T-helper 2 cell treated with Interferon-gamma antibody and Interleukin-4, amounts not matched to agents 100 ng/mL and 5 ng/mL, for 36 hours (primary cell): ENCODE results near the gene MGAT4B. TPM values are rescaled to one million over a fixed set of nuclear protein-coding genes. Genes with fewer than 3 reads are reported as not detected.
"Not testable (repeated sequence)": the region's sequence is repeated elsewhere in the genome, so short reads cannot be mapped to it uniquely, and the experiment has no call there.

Source experiments
- intact Hi-C: fragments of 100-400 bp; cut with micrococcal nuclease; formaldehyde crosslinking; loops from one replicate; pipeline ENCODE4 v1.15.1; 2023
- total RNA-seq: library from RNA; stranded (reverse); gene quantifications from 2 replicates; pipeline ENCODE4 v1.2.3, GENCODE V29; 2022

The MGAT4B gene
- 82.5 and 86.8 TPM in 2 replicates for total RNA-seq

DNA sequence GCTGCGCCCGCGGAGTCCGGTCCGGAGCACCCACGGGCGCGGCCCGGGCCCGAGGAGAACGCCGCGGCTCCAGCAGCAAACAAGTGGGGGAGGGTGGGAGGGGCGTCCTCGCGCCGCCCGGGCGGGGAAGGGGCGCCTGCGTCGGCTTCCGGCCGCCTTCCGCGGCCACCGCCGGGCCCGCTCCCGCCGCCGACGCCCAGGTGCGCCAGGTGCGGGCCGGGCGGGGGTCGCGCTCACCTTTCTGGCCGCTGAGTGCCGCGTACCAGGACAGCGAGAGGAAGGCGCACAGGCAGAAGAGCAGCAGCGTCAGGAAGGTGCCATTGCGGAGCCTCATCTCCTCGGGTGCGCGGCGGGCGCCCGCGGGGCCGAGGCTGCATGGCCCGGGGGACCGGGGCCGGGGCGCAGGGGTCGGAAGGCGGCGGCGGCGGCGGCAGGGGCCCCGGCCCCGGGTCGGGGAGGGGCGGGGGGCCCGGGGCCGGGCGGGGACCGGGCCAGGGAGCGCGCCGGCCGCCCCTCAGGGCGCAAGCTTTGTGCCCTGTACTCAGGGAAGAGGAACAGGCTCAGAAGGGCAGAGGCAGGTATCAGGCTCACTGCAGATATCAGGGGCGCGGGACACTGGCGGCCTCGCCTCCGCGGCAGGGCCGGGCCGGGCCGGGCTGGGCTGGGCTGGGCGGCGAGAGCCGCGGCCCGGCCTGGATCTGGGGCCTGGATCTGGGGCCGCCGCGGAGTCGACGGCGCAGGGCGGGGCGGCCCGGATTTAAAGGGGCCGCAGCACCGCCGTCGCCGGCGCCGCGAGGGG, at the start of gene MGAT4B:
TSS of gene MGAT4B (minus strand) at position 617 of the 799 bp plus-strand sequence. CDS start at position 334, 283 bp downstream.
- intact Hi-C loops, result loop anchor here (1.0 to 10.0 kb wide), 5 partner anchors 14 to 268 kb away; partner anchors contain the start of genes CANX, HNRNPH1, MAML1 and RNF130

DNA sequence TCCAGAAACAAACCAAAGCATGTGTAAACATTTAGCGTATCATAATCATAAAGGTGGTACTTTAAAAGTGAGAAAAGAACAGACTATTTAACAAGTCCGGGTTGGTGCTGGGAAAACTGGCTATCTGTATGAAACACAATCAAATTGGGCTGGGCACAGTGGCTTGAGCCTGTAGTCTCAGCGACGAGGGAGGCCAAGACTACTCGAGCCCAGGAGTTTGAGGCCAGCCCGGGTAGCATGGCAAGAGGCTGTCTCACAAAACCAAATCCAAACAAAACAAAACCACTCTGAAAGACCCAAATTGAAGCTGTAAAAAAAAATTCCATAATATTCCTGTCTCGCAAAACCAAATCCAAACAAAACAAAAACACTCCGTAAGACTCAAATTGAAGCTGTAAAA, 47.7 kb upstream of the MGAT4B start:
- intact Hi-C loops, result no loop called here

DNA sequence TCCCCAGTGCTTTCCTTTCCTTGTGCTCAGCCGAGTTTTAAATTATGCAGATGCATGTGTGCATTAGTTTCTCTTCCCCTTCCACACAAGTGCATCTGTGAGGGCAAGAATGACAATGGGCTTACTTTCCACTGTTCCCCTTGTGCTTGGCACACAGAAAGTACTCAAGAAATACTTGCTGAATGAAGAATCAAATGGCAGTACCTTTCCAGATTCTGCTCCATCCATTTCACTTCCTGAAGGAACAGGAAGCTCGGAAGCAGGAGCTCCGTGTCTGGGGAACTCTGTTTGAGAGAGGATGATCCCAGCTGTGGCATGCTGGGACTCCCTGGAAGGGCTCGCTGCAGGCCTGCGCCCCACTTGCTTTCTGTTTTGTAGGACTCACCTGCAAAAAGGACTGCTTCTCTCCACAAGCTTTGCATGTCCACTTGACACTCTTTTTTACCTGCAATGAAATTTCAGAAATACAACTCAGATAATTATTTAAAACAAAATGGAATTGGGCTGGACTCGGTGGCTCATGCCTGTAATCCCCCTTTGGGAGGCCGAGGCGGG, 46.4 kb upstream of the MGAT4B start:
- intact Hi-C loops, result no loop called here

DNA sequence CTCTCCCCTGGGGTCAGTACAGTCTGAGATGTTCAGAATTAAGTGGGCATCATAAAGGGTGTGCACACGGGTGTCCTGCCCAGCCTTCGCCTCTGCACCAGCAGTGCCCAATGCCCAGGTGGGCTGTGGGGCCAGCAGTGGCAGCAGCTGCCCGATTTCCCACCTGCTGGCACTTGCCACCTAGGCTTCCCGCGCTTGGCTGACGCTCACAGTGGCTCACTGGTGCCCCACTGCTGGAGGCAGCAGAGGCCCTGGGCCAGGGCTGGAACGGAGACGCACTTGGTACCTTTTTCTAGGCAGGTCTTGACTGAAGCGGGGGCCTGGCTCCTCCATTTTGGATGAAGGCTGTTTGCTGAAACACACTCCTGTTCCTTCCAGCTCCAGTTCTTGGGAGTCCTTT, 35.0 kb upstream of the MGAT4B start:
- intact Hi-C loops, result no loop called here

DNA sequence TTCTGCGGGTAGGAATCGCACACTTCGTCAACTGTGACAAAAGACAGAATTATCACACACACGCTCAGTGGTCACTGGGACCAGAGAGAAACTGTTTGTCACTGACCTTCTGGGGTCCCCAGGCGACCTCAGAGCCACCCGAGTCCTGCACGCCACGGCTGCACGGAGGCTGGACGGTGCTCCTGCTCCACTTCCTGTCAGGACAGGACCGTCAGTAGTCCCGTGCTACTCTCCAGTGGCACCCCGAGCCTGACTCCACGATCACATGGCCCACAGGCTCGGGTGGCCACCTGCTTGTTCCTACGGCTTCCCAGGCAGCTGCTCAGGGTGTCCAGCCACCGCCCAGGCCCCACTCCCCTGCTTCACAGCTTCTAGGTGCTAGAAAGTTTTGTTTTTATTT, 34.1 kb upstream of the MGAT4B start:
- intact Hi-C loops, result no loop called here

DNA sequence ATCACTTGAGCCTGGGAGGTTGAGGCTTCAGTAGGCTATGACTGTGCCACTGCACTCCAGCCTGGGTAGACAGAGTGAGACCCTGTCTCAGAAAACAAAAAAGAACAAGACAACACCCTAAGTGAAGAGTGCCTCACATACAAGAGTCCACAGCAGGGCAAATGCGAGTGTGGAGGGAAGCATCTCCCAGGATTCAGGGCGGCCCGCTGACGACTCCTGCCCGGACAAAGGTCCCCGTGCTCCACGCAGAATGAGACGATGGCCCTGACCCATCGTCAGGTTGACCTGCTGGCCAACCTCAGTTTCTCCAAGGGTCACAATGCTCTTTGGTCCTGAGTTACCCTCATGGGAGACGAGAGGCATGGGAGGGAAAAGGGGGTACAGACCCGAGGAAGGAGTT, 33.7 kb upstream of the MGAT4B start:
- intact Hi-C loops, result no loop called here

DNA sequence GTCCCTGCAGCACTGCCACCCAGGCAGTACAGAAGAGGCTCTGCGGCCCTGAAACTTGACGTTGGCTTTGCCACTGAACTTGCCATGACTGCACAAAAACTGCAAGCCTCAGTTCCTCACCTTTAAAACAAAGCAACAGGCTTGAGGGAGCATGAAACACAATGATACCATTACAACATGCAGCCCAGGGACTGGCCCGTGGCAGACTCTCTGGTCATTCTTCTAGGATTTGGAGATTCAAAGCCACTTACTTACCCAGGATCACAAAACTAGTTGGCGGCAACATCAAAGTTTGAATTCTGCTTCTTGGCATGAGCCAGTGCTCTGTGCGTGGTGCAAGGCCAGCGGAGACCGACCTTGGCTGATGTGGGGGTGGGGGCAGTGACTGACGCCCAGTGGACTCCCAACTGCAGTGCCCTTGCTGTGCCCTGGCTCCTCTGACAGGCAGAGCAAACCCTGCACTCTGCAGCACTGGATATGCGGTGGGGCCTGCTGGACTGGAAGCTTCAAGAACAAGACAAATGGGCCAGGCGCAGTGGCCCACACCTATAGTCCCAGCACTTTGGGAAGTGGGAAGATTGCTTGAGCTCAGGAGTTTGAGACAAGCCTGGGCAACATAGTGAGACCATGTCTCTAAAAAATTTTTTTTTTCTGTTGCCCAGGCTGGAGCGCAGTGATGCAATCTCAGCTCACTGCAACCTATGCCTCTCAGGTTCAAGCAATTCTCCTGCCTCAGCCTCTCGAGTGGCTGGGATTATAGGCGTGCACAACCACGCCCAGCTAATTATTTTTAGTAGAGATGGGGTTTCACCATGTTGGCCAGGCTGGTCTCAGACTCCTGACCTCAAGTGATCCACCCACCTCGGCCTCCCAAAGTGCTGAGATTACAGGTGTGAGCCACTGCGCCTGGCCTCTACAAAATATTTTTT, 32.9 kb upstream of the MGAT4B start:
- intact Hi-C loops, result no loop called here

DNA sequence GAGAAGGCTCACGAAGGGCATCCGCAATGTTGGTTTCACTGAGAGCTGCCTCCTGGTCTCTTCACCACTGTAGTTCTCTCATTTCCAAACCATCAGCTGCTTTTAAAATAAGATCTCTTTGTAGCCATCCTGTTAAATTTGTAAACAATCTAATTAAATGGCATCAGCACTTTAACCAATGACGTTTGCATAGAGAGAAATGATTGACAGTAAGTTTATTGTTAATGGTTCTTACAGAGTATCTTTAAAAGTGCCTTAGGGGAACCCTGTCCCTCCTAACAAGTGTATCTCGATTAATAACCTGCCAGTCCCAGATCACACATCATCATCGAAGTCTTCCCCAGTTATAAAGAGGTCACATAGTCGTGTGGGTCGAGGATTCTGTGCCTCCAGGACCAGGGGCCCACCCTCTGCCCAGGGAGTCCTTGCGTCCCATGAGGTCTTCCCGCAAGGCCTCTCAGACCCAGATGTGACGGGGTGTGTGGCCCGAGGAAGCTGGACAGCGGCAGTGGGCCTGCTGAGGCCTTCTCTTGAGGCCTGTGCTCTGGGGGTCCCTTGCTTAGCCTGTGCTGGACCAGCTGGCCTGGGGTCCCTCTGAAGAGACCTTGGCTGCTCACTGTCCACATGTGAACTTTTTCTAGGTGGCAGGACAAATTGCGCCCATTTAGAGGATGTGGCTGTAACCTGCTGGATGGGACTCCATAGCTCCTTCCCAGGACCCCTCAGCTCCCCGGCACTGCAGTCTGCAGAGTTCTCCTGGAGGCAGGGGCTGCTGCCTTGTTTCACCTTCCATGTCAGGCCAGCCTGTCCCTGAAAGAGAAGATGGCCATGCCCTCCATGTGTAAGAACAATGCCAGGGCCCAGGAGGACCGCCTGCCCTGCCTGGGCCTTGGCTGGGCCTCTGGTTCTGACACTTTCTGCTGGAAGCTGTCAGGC, 30.7 kb upstream of the MGAT4B start:
- intact Hi-C loops, result loop anchor here (2.0 kb wide), 1 partner anchor 35 kb away; no protein-coding TSS in a partner anchor

DNA sequence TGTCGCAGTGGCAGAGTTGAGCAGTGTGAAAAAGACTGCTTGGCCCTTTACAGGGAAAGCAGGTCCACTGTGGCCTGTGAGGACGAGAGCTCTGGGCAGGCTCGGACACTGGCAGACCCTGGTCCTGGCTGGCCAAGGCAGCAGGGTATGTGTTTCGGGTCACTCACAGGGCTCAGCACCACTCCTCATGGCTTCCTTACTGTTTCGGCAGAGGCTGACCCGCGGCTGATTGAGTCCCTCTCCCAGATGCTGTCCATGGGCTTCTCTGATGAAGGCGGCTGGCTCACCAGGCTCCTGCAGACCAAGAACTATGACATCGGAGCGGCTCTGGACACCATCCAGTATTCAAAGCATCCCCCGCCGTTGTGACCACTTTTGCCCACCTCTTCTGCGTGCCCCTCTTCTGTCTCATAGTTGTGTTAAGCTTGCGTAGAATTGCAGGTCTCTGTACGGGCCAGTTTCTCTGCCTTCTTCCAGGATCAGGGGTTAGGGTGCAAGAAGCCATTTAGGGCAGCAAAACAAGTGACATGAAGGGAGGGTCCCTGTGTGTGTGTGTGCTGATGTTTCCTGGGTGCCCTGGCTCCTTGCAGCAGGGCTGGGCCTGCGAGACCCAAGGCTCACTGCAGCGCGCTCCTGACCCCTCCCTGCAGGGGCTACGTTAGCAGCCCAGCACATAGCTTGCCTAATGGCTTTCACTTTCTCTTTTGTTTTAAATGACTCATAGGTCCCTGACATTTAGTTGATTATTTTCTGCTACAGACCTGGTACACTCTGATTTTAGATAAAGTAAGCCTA, 29.8 kb upstream of the MGAT4B start:
- intact Hi-C loops, result loop anchor here (1.0 to 2.0 kb wide), 3 partner anchors 15 to 34 kb away; partner anchors contain the start of gene MRNIP

DNA sequence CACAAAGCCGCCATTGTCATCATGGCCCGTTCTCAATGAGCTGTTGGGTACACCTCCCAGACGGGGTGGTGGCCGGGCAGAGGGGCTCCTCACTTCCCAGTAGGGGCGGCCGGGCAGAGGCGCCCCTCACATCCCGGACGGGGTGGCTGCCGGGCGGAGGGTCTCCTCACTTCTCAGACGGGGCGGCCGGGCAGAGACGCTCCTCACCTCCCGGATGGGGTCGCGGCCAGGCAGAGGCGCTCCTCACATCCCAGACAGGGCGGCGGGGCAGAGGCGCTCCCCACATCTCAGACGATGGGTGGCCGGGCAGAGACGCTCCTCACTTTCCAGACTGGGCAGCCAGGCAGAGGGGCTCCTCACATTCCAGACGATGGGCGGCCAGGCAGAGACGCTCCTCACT, 28.2 kb upstream of the MGAT4B start:
- intact Hi-C loops, result not testable (repeated sequence)

DNA sequence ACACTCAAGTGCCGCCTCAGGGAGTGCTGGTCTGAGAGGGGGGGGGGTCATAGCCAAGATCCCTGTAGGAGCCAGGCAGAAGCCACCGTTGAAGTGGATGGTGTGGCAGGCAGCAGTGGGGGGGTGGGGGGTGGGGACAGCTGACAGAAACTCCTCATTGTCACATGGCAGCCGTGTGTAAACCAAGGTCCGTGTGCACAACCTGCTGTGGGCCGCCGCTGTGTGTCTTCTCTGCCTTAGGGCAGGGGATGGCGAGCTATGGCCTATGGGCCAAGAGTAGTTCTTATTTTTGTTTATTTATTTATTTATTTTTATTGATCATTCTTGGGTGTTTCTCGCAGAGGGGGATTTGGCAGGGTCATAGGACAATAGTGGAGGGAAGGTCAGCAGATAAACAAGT, 27.5 kb upstream of the MGAT4B start:
- intact Hi-C loops, result no loop called here

DNA sequence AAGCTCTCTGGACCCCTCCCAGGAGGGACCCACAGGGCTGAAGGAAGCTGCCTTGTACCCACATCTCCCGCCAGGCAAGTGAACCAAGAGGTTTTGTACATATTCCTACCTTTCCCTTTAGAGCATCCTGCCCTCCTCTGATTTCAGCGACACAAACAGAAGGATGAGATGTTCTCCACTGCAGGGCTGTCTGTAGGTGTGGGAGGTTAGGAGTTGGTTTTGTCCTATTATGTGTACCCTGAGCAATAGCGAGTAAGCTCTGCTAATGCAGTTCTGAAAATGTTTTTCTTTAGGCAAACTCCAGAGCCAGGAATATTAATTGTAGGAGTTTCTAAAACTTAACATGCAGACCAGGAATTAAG, 27.0 kb upstream of the MGAT4B start:
- intact Hi-C loops, result no loop called here

DNA sequence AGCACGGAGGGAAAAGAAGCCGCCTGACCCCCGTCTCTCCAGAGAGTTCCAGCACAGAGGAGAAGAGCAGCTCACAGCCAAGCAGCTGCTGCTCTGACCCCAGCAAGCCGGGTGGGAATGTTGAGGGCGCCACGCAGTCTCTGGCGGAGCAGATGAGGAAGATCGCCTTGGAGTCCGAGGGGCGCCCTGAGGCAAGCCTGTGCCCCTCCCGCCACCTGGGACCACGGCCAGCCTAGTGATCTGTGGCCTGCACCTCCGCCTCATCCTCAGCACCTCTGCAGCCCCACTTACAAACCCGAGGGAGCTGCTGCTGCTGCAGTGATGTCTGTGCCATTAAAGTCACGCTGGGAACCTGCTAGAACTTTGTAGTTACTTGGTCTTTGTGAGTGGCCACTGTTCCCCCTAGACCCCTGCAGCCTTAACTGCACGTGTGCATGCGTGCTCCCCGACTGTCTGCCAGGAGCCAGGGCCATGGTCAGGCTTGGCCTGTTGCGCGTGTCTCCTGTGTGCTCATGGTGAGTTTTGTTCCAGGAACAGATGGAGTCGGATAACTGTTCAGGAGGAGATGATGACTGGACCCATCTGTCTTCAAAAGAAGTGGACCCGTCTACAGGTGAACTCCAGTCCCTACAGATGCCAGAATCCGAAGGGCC, 26.5 kb upstream of the MGAT4B start:
- intact Hi-C loops, result no loop called here

DNA sequence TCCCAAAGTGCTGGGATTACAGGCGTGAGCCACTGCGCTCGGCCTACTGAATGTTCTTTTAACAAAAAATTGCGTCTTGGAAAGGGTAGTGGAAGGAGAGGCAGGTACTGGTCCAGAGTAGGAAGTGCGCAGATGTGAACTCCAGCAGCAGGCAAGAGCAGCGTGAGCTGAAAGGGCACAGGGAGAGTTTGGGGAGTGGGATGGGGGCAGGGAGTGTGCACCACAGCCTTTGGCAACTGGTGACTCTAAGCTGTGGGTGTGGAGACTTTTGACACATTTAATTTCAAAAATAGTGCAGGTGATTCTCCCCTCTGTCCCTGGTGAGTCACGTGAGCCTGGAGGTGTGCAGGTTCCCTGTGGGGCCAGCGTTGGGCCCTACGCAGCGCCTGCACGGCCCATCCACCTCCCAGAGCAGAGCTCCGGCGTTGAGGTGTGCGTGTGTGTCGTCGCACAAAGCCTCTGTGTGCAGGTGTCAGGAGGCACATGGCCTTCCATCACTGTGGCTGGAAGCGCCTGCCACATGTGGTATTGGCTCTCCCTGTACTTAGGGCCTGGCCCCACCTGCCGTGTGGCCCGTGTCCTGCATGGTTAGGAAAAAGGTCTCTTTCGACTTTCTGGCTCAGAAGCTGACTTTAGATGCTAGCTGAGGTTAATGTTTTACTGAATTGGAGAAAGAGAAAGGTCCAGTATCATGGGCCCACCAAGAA, 25.5 kb upstream of the MGAT4B start:
- intact Hi-C loops, result no loop called here

DNA sequence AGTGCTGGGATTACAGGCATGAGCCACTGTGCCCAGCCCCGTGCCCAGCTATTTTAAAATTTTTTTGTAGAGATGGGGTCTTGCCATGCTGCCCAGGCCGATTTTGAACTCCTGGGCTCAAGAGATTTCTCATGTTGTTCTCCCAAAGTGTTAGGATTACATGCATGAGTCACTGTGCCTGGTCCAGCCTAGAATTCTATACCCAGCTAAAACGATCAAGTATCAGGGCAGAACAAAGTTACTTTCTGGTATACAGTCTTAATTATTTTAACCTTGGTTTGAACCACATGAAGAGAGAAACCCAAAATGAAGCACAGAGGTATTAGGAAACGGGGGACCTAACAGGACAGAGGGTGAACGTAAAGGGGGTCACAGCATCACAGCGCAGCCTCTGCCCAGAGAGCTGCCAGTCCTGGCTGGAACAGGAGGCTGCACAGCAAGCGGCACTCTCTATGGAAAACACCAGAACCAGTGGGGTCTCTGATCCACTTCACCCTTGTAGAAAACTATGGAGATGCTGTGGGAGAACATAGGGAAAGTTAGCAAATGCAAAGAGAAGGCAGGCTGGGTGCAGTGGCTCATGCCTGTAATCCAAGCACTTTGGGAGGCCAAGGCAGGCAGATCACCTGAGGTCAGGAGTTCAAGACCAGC, 24.3 kb upstream of the MGAT4B start:
- intact Hi-C loops, result no loop called here

DNA sequence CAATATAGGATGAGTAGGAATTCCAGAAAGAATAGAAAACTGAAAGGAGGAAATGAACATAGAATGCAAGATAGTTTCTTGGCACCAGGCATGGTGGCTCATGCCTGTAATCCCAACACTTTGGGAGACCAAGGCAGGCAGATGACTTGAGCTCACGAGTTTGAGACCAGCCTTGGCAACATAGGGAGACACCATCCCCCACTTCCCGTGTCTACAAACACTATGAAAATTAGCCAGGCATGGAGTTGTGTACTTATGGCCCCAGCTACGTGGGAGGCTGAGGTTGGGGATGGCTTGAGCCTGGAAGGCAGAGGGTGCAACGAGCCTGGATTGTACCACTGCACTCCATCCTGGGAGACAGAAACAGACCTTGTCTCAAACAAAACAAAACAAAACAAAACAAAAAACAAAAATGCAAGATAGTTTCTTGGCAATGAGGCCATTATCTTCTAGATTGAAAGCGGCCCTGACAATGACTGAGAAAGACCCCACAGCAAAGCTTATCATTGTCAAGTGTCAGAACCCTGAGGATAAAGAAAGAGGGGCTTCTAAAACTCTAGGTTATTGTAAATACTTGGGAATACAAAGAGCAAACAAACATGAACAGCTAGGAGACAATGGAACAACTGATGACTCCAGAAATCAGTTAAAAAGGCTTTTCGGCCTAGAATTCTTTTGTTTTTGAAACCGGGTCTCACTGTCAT, 23.2 kb upstream of the MGAT4B start:
- intact Hi-C loops, result no loop called here

DNA sequence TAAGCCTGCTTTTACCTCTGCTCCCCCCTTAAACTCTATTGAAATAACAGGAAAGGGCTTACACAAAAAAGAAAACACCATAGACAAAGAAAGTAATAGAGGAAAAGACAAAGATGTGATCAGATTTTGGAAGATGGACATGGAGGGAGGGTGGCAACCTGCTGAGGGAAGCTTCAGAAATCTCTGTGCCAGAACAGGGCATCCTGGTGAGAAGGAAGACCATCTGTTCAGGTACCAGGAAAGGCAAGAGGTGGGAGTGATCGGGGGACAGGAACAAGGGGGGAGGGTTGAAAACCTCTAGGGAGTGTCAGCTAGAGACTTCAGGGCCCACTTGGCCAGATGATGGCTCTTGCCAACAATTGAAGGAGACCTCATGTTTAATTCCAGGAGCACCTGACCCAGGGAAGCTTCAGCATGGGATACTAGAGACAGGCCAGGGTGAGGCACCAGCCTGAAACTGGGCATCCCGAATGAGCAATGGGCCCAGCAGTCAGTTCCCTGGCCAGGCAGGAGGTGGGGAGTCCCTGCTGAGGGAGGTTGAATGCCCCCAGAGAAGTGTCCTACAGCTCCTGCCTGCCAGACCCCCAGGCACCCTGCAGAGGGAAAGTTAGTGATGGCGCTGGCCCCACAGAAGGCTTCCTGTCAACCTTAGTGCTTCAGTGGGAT, 22.2 kb upstream of the MGAT4B start:
- intact Hi-C loops, result no loop called here
